HG03175 (cell line): ENCODE results near the gene TMEM254.
A peak's percentile ranks its signal among the peaks of the same experiment; 100 is the strongest.
"Not testable (repeated sequence)": the region's sequence is repeated elsewhere in the genome, so short reads cannot be mapped to it uniquely, and the experiment has no call there.

Source experiments
- ATAC-seq: cut with Tn5 transposase; IDR thresholded peaks from one replicate; pipeline ENCODE4 v1.9.1; 2021; ENCODE audit warnings: mild to moderate bottlenecking, moderate library complexity; ENCODE audit not compliant: unreplicated experiment

The TMEM254 gene

DNA sequence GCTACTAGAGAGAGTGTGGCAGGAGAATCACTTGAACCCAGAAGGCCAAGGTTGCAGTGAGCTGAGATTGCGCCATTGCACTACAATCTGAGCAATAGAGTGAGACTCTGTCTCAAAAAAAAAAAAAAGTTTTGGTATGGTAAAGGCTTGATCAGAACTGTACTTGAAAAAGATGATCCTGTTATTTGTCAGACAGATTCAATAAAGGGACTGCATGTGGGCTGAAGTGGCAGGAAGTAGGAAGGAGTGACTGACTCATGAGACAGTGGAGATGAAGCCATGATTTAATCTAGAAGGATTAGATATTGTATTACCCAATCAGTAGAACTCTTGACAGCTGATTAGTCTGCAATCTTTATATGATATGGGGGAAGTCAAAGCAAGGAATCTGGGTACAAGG, 2.7 kb upstream of the TMEM254 start:
- no peak for ATAC-seq

DNA sequence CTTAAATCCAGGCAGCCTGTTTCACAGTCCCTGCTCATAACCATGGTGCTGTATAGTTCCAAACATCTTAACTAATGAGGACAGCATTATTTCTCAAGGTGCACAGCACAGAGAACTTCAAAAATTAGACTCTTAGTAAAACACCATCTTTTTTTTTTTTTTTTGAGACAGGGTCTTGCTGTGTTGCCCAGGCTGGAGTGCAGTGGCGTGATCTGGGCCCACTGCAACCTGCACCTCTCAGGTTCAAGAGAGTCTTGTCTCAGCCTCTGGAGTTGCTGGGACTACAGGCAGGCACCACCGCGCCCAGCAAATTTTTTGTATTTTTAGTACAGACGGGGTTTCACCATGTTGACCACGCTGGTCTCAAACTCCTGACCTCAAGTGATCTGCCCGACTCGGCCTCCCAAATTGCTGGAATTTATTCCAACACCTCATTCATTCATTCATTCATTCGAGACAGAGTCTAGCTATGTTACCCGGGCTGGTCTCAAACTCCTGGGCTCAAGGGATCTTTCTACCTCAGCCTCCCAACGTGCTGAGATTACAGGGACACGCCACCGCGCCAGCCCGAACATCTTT, 507 bp upstream of the TMEM254 start:
- ATAC-seq = peak; percentile 12

DNA sequence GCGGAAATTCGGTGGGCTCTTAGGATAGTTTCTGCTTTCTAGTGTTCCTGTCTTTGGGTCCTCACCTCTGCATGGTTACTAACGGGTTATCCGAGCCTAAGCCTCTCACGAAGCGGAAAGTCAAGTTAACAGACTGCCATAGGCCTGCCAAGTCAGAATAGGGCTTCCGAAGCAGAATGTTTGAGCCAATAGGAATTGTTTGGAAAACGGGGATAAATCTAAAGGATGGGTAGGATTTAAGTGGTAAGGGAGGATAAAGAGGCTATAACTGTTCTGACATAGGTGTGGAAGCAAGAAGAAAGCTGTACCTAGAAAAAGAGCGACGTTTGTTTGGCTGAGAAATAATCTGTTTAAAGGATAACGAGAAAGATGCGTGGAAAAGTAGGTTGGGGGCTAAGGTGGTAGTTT, 851 bp downstream of the TMEM254 start:
- ATAC-seq = no peak

DNA sequence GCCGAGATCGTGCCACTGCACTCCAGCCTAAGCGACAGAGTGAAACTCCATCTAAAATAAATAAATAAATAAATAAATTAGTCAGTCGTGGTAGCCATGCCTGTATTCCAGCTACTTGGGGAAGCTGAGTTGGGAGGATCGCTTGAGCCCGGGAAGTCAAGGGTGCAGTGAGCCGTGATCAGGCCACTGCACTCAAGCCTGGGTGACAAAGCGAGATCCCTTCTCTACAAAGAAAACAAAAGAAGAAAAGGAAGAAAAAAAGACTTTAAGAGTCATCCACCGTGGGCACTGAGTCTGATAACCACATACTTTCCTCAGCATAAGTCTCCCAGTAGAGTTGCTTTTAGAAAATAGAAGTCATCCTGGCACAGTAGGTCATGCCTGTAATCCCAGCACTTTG, 2.6 kb downstream of the TMEM254 start:
- ATAC-seq = no peak

DNA sequence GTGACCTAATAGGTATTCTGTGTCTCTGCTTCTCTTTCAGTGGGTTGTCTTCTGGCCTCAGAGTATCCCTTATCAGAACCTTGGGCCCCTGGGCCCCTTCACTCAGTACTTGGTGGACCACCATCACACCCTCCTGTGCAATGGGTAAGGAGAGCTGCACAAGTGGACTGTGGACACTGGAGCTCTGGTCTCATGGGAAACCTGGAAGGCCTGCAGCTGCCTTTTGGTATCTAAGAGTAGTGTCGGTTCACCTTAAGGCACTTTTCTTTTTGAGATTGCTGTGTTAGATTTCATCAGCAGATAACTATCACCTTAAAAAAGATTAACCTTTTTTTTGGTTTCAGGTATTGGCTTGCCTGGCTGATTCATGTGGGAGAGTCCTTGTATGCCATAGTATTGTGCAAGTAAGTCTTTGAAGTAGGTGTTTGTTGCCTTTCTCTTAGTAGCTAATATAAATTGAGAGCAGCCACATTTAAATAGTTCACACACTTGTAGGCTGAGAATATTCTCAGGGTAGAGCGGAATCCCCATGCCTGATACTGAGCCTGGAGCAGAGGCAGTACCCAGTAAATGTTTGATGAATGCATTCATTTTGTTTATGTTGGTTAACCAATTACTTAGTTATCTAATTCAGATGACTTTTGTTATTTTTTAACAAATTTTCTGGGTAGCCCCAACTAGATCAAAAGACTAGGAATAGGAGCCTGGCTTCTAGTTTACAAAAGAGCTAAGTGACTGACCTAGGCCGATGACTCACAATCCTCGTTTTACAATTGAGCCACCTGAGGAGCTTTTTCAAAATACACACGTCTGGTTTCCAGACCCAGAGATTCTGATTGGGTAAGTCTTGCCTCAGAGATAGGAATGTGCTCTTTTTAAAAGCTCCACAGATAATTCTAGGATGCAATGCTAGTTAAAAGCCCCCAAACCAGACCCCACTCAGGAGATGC, 3.6 kb downstream of the TMEM254 start:
- ATAC-seq = no peak

DNA sequence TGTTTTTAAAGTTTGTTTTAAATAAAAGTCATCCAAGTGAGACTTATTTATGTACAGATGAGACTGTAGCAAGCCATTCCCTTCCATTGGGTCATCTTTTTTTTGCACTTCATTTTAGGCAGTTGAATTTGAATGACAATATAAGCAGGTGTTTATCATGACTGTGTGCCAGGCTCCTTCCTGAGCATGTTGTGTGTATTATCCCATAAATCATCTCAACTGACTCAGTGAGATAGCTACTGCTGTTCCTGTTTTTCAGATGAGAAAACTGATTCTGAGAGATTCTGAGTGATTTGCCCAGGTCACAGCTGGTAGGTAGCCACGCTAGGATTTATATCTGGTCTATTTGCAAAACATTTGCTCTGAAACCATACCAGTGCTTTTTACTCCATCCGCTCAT, 11.7 kb downstream of the TMEM254 start:
- ATAC-seq = no peak

DNA sequence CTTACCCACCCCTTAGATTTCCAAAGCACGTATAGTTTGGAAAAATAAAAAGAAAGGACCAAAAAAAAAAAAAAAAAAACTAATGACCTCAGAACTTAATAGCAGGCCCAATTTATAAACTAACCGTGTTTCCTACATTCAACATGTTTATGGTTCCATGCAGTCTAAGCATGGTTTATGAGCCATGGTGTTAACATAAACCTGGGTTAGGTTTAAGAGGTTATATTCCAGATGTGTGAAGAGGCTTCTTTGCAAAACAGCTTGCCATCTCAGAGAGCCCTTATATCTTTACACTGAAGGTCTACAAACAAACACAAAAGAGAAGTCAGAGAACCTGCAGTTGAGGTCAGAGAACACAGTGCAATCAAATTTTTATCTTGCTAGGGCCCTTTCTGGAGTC, 15.8 kb downstream of the TMEM254 start:
- ATAC-seq = no peak

DNA sequence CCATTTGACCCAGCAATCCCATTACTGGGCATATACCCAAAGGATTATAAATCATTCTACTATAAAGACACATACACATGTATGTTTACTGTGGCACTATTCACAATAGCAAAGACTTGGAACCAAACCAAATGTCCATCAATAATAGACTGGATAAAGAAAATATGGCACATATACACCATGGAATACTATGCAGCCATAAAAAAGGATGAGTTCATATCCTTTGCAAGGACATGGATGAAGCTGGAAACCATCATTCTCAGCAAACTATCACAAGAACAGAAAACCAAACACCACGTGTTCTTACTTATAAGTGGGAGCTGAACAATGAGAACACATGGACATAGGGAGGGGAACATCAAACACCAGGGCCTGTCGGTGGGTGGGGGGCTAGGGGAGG, 19.8 kb downstream of the TMEM254 start:
- ATAC-seq = not testable (repeated sequence)

DNA sequence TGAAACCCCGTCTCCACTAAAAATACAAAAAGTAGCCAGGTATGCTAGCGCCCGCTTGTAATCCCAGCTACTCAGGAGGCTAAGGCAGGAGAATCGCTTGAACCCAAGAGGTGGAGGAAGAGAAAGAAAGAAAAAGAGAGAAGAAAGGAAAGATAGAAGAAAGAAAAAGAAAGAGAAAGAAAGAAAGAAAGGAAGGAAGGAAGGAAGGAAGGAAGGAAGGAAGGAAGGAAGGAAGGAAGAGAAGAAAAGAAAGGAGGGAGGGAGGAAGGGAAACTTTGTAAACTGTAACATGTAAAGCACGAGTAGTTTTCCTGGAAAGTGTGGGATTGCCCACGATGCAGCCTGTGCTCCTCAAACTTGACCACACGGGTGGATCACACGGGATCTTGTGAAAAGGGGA, 20.8 kb downstream of the TMEM254 start:
- not testable (repeated sequence) for ATAC-seq

DNA sequence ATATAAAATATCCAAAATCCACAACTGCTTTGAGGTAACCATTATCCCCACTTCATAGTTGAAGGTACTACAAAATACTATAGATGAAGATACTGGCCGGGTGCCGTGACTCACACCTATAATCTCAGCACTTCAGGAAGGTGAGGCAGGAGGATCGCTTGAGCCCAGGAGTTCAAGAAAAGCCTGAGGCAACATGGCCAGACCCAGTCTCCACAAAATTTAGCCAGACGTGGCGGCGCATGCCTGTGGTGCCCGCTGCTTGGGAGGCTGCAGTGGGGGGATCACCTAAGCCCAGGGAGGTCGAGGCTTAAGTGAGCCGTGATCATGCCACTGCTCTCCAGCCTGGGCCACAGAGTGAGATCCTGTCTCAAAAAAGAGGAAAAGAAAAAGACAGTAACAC, 21.7 kb downstream of the TMEM254 start:
- no peak for ATAC-seq

DNA sequence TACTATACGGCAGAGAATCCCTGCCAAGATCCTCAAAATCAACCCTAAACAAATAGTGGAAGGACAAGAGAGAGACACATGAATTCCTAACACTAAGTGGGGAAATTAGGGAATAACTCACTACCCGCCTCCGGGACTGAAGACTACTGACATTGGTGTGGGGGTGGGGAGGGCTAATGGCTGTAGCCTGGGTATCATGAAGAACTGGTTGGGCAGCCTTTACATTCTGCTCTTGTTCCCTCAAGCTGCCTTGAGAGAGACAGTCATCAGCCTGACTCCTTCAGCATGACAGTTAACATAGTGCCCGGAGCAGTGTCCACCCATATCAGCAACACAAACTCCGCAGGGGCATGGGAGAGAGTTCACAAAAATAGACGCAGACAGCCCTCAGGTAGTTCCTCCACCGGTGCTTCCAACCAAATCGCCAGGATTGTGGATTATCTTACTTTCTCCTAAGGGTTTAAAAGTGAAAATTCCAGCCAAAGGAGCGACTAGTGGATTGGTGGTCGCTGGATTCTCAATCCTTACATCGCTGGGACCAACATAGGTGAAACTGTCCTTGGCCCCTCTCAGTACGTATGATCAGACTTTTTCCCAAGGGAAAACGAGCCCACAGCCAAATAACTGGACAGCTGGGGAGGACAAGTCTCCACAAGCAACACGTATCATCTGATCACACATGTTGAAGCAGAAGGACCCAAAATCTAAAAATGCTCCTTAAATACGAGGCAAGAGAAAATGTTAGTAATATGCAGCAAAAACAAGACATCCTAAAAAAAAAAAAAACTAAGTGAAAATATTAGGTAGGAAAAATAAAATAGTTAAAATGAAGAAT, 22.6 kb downstream of the TMEM254 start:
- no peak for ATAC-seq

DNA sequence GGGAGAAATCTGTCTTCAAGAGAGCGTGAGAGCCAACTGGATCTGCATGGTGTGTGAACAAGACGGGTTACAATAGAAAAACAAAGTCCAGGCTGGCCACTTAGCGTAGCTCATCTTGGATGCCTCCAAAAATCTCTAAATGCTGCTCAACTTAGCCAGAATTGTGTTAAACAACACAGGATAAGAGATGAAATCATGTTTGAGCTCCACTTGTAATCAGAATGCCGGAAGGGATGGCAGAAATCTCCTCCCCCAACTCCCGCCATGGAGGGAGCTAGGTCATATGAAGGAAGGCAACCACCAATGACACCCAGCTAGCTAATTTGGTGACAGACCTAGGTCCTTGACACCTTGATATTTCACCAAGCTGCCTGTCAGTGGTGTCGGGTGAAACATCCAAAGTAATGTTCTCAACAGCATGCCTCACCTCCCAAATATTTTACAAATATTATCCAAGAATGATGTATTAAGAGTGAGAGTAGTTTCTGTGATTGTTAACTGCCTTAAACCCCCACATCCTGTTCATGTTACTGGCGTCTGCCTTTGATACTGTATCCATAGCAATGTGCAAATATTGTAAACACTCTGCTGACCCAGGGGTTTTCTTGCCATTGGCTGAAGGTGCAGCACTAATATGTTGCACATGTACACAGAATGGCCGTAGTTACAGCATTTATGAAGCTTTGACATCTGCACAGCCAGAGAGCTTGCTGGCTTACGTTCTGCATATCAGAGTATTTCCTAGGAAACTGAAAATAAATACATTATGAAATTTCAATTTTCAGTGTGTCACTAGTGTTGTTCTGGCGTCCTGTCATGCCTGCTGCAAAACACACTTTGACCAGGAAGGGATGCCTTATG, 25.8 kb downstream of the TMEM254 start:
- peak; percentile 84 for ATAC-seq

DNA sequence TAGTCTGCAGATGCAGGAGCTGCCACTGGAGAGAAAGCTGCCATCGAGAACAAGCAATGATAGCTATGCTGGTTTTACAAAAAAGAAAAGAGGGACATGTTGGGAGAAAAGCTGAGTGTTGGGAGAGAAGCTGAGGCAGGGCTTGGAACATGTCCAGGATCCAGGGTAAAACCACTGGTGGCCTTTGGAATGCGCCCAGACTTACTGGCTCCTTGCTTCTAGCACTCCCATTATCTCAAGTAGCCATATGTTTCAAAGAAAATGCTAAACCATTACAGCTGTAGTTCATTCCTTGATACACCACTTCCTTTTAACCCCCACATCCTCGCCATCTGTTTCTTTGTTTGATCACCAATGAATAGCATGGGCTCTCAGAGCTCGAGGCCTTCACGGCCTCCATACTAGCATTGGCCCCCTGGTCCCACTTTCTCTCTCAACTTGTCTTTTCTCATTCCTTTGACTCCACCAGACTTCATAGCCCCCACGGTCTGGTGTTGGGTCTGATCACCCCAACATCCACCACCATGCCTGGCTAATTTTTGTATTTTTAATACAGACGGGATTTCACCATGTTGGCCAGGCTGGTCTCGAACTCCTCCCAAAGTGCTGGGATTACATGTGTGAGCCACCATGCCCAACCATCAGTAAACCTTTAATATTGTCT, 30.2 kb downstream of the TMEM254 start:
- no peak for ATAC-seq

DNA sequence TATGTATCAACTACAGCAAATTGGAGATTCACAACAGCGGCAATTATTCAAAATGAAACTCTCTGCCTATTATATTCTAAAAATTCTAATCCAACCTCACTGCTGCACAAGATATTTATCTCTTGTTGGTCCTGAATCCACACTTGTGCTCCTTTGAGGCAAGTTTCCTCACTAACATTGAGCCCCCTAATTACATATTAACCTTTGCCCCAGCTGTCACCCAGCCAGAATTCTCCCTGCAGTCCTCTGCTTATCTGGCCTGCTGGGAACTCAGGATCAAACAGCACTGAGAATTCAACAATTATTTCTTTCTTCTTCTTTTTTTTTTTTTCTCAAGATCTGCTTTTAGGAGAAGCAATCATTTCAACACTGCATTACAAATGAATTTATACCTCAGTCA, 32.5 kb downstream of the TMEM254 start:
- ATAC-seq = no peak

DNA sequence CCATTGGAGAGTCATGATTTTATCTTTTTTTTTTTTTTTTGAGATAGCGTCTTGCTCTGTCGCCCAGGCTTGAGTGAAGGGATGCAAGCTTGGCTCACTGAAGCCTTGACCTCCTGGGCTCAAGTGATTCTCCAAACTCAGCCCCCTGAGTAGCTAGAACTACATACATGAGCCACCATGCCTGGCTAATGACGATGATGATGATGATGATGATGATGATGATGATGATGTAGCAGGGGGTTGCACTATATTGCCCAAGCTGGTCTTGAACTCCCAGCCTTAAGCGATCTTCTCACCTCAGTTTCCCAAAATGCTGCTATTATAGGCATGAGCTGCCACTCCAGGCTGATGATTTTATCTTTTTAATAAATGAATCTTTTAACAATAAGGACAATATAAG, 40.2 kb downstream of the TMEM254 start:
- ATAC-seq = no peak

DNA sequence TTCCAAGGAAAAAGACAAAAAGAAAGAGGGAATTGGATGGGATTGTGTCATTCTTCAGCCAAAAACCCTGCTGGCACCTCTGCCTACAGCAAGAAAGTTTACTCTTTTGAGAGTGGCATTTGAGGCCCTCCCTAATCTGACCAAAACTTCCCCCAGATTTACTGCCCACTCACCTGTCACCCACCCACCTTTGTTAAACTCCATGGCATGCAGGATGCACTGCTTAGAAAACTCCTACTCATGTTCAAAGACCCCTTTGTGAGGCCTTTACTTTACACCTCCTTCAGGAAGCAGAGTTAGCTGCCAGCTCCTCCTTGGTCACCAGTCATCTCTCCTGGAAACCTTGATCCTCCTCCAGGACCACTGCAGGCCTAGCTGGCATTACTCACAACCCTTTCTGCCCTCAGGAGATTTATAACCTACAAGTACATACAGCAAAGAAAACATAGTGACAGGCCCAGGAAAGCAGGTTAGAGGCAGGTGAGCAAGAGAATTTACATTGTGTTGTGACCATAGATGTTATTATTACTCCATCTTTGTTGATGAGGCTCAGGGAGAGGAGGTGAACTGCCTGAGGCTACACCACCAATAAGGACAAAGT, 43.7 kb downstream of the TMEM254 start:
- no peak for ATAC-seq

DNA sequence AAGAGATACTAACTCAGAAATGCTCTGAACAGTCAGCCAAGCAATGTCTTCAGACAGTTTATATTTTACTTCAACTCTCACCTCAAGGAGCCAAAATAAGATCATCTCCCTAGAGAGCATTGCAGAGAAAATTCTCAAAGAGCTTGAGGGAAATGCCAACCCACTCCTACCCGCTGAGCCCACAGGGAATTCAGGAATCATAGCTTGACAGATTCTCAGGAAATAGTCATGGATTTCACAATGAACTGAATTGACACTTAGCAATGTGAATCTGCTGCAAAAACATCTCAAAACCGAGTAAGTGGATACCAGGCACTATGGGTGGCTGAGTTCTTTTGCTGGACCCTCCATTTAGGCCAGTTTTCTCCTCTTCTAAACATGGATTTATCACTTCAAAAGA, 44.3 kb downstream of the TMEM254 start:
- no peak for ATAC-seq

DNA sequence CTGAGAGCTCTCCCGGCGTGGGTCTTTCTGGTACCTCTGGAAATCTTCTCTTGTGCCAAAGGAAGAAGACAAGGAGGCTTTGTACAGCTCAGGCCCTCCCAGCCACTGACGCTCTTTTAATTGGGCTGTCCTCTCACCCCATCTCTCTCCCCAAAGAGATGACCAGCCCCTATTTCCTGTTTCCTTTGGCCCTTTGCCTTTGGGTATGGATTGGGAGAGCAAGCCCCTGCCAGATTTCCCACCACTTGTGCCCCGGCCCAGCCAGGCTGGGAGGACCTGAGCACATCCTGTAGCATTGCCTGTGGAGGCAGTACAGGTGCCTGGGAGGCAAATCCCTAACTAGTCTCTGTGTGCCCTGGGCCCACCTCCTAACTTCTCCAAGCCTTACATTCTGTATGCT, 48.4 kb downstream of the TMEM254 start:
- no peak for ATAC-seq

DNA sequence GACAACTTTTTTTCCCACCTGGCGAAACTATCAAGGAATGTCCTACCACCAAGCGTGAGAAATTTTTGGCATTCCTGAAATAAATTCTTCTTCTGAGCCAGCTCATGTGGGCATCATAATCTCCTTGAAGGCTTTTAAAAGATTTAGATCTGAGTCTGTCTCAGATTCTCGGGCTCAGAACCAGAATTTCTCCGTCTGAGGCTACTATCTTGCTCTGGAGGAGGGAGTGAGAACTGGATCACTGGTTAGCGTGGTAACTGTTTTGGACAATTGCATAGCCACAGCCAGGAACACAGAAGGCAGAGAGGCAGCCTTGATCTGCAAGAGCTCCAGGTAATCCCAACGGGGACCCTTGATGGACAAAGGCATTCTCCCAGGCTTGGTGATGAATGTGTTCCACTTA, 53.0 kb downstream of the TMEM254 start:
- no peak for ATAC-seq
